Suprapubic skin (tissue), 3 donors: ENCODE results near the gene CDADC1.

Experiments used
- EP300 ChIP-seq: sonication (generic); formaldehyde crosslinking; IDR thresholded peaks from one replicate; pipeline ENCODE4 v1.6.1; 2017; ENCODE audit warnings: antibody characterized with exemption
- POLR2A ChIP-seq, 2 donors: fragments of 450-650 bp; IDR thresholded peaks; one replicate each; pipeline ENCODE4 v1.6.1; 2017; ENCODE audit warnings: antibody characterized with exemption in 2 of 2, mild to moderate bottlenecking in 2 of 2, moderate library complexity in 2 of 2
- TF ChIP-seq, protein P1 (sequence below), 2 donors: fragments of 200-600 bp in 1 of 2; fragments of 450-650 bp in 1 of 2; sonication (generic) in 1 of 2; IDR thresholded peaks; one replicate each; pipeline ENCODE4 v1.5.1; 2016 to 2019; ENCODE audit warnings: antibody characterized with exemption in 2 of 2, mild to moderate bottlenecking in 1 of 2, moderate library complexity in 1 of 2

DNA sequence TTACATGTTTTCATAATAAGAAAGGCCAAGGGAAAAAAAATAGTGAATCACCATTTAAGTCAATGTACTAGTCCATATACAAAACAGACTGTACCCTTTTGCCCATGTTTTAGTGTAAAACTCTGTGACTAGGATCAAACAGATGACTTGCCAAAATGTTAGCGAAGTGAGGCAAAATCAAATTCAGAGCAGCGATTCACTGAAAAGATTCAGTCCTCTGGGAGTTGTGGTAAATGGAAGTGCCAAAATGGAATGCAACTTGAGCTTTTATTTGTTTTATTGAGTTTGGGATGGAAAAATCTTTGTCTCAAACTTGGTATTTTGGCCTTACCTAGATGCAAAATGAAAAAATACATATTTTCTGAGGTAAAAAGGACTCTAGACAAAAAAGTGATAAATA is 9.1 kb downstream of the CDADC1 start:
- TF ChIP-seq EP300 (no peak), POLR2A (IDR thresholded peaks at IDR 0.05) (no peak)
- TF ChIP-seq, protein P1, sequence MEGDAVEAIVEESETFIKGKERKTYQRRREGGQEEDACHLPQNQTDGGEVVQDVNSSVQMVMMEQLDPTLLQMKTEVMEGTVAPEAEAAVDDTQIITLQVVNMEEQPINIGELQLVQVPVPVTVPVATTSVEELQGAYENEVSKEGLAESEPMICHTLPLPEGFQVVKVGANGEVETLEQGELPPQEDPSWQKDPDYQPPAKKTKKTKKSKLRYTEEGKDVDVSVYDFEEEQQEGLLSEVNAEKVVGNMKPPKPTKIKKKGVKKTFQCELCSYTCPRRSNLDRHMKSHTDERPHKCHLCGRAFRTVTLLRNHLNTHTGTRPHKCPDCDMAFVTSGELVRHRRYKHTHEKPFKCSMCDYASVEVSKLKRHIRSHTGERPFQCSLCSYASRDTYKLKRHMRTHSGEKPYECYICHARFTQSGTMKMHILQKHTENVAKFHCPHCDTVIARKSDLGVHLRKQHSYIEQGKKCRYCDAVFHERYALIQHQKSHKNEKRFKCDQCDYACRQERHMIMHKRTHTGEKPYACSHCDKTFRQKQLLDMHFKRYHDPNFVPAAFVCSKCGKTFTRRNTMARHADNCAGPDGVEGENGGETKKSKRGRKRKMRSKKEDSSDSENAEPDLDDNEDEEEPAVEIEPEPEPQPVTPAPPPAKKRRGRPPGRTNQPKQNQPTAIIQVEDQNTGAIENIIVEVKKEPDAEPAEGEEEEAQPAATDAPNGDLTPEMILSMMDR (IDR thresholded peaks at IDR 0.05) = no peak
